ENCODE results near the gene RASA4B. TPM values are rescaled to one million over a fixed set of nuclear protein-coding genes. Genes with fewer than 3 reads are reported as not detected.
"Not testable (repeated sequence)": the region's sequence is repeated elsewhere in the genome, so short reads cannot be mapped to it uniquely, and the experiment has no call there.

RASA4B gene
- total RNA-seq, 1 donor from 2014 or later = 0.79 TPM

DNA sequence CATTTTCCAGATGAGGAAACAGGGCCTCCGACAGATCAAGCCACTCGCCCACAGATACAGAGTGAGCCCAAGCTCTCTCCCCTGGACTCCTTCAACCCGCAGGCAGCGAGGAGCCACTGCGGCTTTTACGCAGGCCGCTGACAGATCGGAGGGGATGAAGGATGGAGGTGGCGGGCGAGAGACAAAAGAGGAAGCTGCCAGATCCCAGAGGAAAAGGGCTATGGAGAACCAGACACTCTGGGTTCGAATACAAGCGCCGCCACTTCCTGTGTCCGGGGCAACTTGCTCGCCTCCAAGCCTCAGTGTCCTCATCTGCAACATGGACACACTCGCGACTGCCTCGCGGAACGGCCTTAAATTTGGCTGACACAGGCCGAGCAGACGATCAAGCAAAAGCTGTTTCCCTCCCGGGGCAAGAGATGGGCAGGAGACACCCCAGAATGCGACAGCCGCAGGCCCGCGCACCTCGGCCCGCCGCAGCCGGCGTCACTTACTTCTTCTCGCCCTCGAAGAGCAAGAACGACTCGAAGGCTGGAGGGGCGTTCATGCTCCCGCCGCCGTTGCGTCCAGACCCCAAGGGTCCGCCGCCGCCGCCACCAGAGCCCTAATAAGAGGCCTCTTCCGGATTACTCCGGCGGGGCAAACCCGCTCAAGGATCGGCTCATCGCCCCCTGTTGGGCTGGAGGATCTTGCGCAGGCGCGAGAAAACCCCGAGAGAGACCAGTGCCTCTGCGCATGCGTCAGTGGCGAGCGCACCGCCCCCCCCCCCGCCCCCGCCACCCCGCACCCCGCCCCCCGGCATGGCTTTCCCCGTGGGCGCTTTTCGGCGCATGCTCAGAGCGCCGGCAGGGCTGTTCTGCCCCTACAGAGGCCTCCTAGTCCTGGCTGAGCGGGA lies 39.0 kb downstream of the RASA4B start, which contains the start of gene POLR2J:
TSS of gene POLR2J (minus strand) at position 609 of the 895 bp plus-strand sequence. CDS start at position 547, 62 bp downstream.
- not testable (repeated sequence) for FAIRE-seq; H3K27me3 ChIP-seq (ENCODE audit: control insufficient read depth, insufficient read depth, low read length); H3K36me3 ChIP-seq (ENCODE audit: control insufficient read depth, insufficient read depth, low read length)
- H3K4me3 ChIP-seq (ENCODE audit: low read depth, low read length) = peak within 1 kb of the TSS; percentile 33
- TF ChIP-seq, protein P1, sequence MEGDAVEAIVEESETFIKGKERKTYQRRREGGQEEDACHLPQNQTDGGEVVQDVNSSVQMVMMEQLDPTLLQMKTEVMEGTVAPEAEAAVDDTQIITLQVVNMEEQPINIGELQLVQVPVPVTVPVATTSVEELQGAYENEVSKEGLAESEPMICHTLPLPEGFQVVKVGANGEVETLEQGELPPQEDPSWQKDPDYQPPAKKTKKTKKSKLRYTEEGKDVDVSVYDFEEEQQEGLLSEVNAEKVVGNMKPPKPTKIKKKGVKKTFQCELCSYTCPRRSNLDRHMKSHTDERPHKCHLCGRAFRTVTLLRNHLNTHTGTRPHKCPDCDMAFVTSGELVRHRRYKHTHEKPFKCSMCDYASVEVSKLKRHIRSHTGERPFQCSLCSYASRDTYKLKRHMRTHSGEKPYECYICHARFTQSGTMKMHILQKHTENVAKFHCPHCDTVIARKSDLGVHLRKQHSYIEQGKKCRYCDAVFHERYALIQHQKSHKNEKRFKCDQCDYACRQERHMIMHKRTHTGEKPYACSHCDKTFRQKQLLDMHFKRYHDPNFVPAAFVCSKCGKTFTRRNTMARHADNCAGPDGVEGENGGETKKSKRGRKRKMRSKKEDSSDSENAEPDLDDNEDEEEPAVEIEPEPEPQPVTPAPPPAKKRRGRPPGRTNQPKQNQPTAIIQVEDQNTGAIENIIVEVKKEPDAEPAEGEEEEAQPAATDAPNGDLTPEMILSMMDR (IDR thresholded peaks at IDR 0.05; ENCODE audit: insufficient read depth, low read length, severe bottlenecking) = peak; percentile 33
- DNase-seq (ENCODE audit: low read depth) = peak; percentile 33

DNA sequence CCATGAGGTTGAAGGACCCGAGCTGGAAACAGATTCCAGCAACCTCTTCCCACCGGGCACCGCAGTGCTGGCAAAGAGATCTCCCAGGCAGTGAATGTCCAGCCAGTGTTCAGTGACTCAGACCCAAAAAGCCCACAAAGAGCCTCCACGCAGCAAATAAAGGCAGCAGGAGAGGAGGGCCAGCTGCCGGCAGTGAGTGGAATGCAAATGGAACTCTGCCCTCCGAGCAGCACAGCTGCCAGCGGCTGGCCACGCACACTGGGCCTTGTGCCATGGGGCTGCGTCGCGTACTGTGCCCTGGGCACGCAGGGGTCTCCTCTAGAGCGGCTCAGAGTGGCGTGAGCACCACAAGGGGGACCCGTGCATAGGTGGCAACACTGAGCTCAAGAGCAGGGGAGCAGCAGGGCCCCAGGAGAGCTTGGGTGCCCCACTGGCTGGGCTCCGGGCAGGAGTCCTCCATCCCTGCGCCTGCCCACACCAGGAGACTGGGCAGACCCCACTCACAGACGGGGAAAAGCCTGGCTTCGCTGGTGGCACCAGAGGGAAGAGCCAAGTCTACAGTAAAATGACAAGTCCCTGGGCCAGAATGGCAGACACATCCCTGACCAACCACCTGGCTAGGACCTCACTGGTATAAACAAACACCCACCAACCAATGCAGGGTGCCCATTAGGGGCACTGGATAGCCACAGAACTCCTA lies 42.7 kb downstream of the RASA4B start:
- not testable (repeated sequence) for H3K27me3 ChIP-seq (ENCODE audit: control insufficient read depth, insufficient read depth, low read length); H3K36me3 ChIP-seq (ENCODE audit: control insufficient read depth, insufficient read depth, low read length); FAIRE-seq; H3K4me3 ChIP-seq (ENCODE audit: low read depth, low read length); DNase-seq (ENCODE audit: low read depth)

DNA sequence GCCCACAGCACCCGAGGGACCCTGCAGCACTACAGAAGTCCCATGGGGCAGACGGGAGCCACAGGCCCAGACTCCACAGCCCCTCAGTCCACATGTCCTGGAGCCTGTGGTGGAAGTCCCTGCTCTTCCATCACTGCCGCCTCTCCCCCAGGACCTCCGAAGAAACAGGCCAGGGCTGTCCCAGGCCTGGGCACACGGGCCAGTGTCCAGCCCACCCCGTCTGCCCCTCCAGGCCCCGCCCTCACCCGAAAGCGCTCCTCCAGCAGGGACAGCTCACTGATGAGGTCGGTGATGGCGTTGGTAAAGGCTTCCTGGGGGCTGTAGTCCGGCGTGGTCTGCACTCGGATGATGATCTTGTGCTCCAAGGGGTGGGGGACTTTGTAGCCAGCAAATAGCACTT lies 43.5 kb downstream of the RASA4B start:
- not testable (repeated sequence) for H3K27me3 ChIP-seq (ENCODE audit: control insufficient read depth, insufficient read depth, low read length); H3K4me3 ChIP-seq (ENCODE audit: low read depth, low read length); DNase-seq (ENCODE audit: low read depth); FAIRE-seq; H3K36me3 ChIP-seq (ENCODE audit: control insufficient read depth, insufficient read depth, low read length)

DNA sequence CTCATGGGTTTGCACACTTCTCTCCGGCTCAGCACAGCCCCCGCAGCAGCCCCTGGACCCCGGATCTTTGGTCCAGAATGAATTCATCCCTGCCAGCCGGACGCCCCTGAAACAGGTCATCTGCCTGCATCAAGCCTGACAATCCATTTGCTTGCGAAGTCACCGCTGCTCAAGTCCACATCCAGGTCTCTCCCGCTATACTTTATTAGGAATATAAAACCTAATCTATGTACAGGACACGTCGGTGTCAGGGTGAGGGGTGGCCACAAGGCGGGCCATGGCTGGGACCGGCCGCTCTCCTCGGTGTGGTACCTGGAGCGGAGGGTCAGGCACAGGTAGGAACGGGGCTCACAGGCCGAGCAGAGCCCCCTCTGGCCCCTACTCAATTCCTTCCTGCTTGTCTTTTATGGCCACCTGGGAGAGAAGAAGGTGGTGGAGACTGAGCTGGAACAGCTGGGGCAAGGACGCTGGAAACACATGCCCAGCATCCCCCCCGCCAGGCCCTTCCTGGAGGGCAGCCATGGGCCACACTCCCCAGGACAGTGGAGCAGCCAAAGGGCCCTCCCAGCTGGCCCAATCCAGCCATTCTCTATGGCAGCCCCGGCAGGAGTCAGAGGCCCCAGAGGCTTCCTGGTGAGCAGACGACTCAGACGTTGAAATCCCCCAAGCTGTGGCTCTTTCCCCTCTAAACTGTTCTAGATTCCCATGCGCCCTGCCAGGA lies 44.1 kb downstream of the RASA4B start:
- Histone ChIP-seq H3K36me3 (ENCODE audit: control insufficient read depth, insufficient read depth, low read length) (peaks cover 7% of the 10 kb centered on the region), H3K4me3 (ENCODE audit: low read depth, low read length) (no peak overlapping the region), H3K27me3 (ENCODE audit: control insufficient read depth, insufficient read depth, low read length) (no peaks in the 10 kb centered on the region)
- FAIRE-seq (no peak), DNase-seq (ENCODE audit: low read depth) (no peak)
- TF ChIP-seq, protein P1 (IDR thresholded peaks at IDR 0.05; ENCODE audit: insufficient read depth, low read length, severe bottlenecking) = no peak

DNA sequence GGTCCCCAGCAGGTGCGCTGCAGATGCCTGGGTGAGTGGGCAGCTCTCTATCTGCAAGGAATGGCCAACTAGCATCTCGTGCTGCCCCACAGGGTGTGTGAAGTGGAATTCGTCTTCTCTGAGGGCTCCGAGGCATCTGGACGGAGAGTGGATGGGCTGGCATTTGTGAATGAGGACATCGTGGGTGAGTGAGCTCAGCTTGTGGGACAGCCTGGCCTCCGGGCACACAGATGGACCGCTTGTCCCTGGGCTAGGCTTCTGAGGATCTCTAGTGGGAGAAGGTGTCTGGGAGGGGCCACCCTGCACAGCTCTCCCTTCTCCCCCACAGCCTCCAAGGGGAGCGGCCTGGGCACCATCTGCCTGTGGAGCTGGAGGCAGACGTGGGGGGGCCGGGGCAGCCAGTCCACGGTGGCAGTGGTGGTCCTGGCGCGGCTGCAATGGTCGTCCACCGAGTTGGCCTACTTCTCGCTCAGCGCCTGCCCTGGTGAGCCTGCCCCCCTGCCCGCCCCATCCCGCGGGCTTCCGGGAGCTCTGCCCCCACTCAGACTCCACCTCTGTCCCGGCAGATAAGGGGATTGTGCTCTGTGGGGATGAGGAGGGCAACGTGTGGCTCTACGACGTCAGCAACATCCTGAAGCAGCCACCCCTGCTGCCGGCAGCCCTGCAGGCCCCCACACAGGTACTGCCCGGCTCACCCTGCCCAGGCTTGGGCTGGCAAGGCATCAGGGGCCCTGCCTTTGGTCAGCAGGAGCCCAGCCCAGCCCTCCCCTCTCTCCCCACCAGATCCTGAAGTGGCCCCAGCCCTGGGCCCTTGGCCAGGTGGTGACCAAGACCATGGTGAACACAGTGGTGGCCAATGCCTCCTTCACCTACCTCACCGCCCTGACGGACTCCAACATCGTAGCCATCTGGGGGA lies 45.2 kb downstream of the RASA4B start:
- Histone ChIP-seq H3K36me3 (ENCODE audit: control insufficient read depth, insufficient read depth, low read length) (peaks cover 7% of the 10 kb centered on the region), H3K4me3 (ENCODE audit: low read depth, low read length) (no peak overlapping the region), H3K27me3 (ENCODE audit: control insufficient read depth, insufficient read depth, low read length) (no peaks in the 10 kb centered on the region)
- FAIRE-seq (no peak), DNase-seq (ENCODE audit: low read depth) (no peak)
- TF ChIP-seq, protein P1 (IDR thresholded peaks at IDR 0.05; ENCODE audit: insufficient read depth, low read length, severe bottlenecking) = no peak

DNA sequence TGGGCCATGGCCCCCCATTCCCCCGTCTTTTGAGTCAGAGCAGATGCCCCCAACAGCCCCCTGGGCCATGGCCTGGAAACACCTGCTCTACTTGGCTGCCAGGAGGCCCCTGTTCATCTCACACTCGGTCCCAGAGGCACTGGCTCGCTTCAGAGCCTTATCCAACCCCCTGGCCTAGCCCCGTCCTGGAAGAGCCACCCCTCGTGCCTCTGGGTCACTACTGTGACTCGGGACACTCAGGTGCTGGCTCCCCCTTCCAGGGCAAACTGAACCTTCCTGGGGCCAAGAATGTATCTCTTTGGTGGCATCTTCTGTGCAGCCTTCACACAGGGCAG lies 45.8 kb downstream of the RASA4B start:
- H3K27me3 ChIP-seq (ENCODE audit: control insufficient read depth, insufficient read depth, low read length) = no peaks in the 10 kb centered on the region
- TF ChIP-seq, protein P1 (IDR thresholded peaks at IDR 0.05; ENCODE audit: insufficient read depth, low read length, severe bottlenecking) = no peak
- no peak for DNase-seq (ENCODE audit: low read depth)
- H3K4me3 ChIP-seq (ENCODE audit: low read depth, low read length) = no peak overlapping the region
- FAIRE-seq = no peak
- H3K36me3 ChIP-seq (ENCODE audit: control insufficient read depth, insufficient read depth, low read length) = peaks cover 7% of the 10 kb centered on the region
